K562 (cell line): ENCODE measurements around the gene RER1. TPM values are rescaled to one million over a fixed set of nuclear protein-coding genes. Genes with fewer than 3 reads are reported as not detected.

Source experiments
- ATAC-seq: fragments of 200-7000 bp; cut with Tn5 transposase; 3 replicates; pipeline ENCODE4 v1.9.1; 2020; ENCODE audit warnings: moderate library complexity
- BruUV-seq: library from RNA; stranded (reverse); fragments of 400-500 nt; replicated peaks from 2 replicates; lab custom pipeline; 2021; lab: Mats Ljungman, UMichigan
- CTCF ChIA-PET: fragments of 300-600 bp; formaldehyde crosslinking; extraction: SDS; loops from one replicate; lab custom pipeline; 2021; ENCODE audit warnings: low intra/inter-chr PET ratio; lab: Yijun Ruan, JAX
- POLR2A ChIA-PET: fragments of 300-600, 350-650 bp; sonication (Branson Sonifier 250); formaldehyde crosslinking; extraction: SDS; loops from one replicate; lab custom pipeline; 2021; ENCODE audit warnings: antibody characterized with exemption, inconsistent platforms; lab: Yijun Ruan, JAX
- DNase-seq, 4 experiments: peaks; one replicate each; pipeline versions ENCODE4 v3.0.0 to v3.0.0-alpha.2; 2011 to 2018; ENCODE audit warnings: low spot score in 3 of 4, mixed read lengths in 3 of 4; ENCODE audit errors: extremely low read depth in 1 of 4
- FAIRE-seq: peaks from 2 replicates; lab custom pipeline; 2011; peaks lifted over from hg19 to GRCh38; lab: Jason Lieb, UNC
- H2AFZ ChIP-seq: 2 replicates; pipeline ENCODE4 v1.6.0; 2011; ENCODE audit warnings: low read depth, low read length, control low read depth, inconsistent platforms
- H3K27ac ChIP-seq: fragments of 200-600 bp; 3 replicates; pipeline ENCODE4 v1.8.0; 2011; ENCODE audit warnings: low read depth, mild to moderate bottlenecking, control low read depth, inconsistent platforms, low read length, moderate library complexity, mixed read lengths; ENCODE audit errors: extremely low read depth
- H3K27me3 ChIP-seq, 2 experiments: fragments of 300-600 bp in 1 of 2; 2 replicates in 1 of 2; 3 replicates in 1 of 2; pipeline versions ENCODE4 v1.6.0 to v1.8.0; 2011; ENCODE audit warnings: inconsistent platforms in 2 of 2, low read length in 2 of 2, mild to moderate bottlenecking in 1 of 2, mixed read lengths in 1 of 2, moderate library complexity in 1 of 2; ENCODE audit not compliant: control insufficient read depth in 2 of 2, insufficient read depth in 2 of 2
- H3K36me3 ChIP-seq: fragments of 300-600 bp; 3 replicates; pipeline ENCODE4 v1.8.0; 2011; ENCODE audit warnings: mild to moderate bottlenecking, low read length, inconsistent platforms; ENCODE audit not compliant: control insufficient read depth, insufficient read depth
- H3K4me1 ChIP-seq, 2 experiments: fragments of 200-600 bp in 1 of 2; replicated peaks in 1 of 2; 2 replicates in 1 of 2; 3 replicates in 1 of 2; pipeline versions ENCODE4 v1.5.1 to v1.8.0; 2011; ENCODE audit warnings: inconsistent platforms in 2 of 2, low read length in 2 of 2, mild to moderate bottlenecking in 1 of 2, mixed read lengths in 1 of 2, moderate library complexity in 1 of 2; ENCODE audit not compliant: control insufficient read depth in 2 of 2, insufficient read depth in 2 of 2
- H3K4me2 ChIP-seq: 2 replicates; pipeline ENCODE4 v1.6.1; 2011; ENCODE audit warnings: low read length, control low read depth, inconsistent platforms, mixed read lengths; ENCODE audit not compliant: insufficient read depth
- H3K4me3 ChIP-seq: fragments of 200-600 bp; sonication (generic), shearing (Covaris generic); 2 replicates; pipeline ENCODE4 v1.5.1; 2016; ENCODE audit warnings: control low read depth, inconsistent platforms
- H3K79me2 ChIP-seq: fragments of 200-600 bp; 3 replicates; pipeline ENCODE4 v1.8.0; 2011; ENCODE audit warnings: low read length, inconsistent platforms; ENCODE audit not compliant: control insufficient read depth, insufficient read depth
- H3K9ac ChIP-seq, 2 experiments: 2 replicates each; pipeline versions ENCODE4 v1.6.0 to v1.6.1; 2011; ENCODE audit warnings: low read depth in 2 of 2, low read length in 2 of 2, control low read depth in 1 of 2, inconsistent platforms in 1 of 2, mild to moderate bottlenecking in 1 of 2, mixed read lengths in 1 of 2; ENCODE audit not compliant: insufficient read depth in 1 of 2
- H3K9me1 ChIP-seq: one replicate; pipeline ENCODE4 v1.6.0; 2011; ENCODE audit warnings: inconsistent platforms, mild to moderate bottlenecking, low read length, moderate library complexity; ENCODE audit not compliant: control insufficient read depth, insufficient read depth
- H3K9me3 ChIP-seq: replicated peaks from 2 replicates; pipeline ENCODE4 v1.5.1; 2011; ENCODE audit warnings: low read depth, low read length, inconsistent platforms; ENCODE audit not compliant: control insufficient read depth, insufficient read depth
- H4K20me1 ChIP-seq: replicated peaks from 2 replicates; pipeline ENCODE4 v1.6.1; 2011; ENCODE audit warnings: low read length, inconsistent platforms, mixed read lengths; ENCODE audit not compliant: control insufficient read depth, insufficient read depth
- HNRNPLL ChIP-seq: fragments of 200-400 bp; formaldehyde crosslinking; IDR thresholded peaks from 2 replicates; pipeline ENCODE4 v1.6.1; 2017; ENCODE audit warnings: low read length, low read depth, mild to moderate bottlenecking; ENCODE audit not compliant: poor library complexity, severe bottlenecking
- JUND ChIP-seq, 2 experiments: IDR thresholded peaks; 2 replicates in 1 of 2; 3 replicates in 1 of 2; pipeline ENCODE4 v1.6.1; 2011; ENCODE audit warnings: borderline replicate concordance in 2 of 2, low read depth in 2 of 2, low read length in 2 of 2, improper control_type of control experiment in 1 of 2, missing biosample characterization in 1 of 2, missing genetic modification characterization in 1 of 2, missing genetic modification reagents in 1 of 2
- KHSRP ChIP-seq: fragments of 450-650 bp; IDR thresholded peaks from 2 replicates; pipeline ENCODE4 v1.6.1; 2017
- RB1 ChIP-seq: fragments of 450-650 bp; IDR thresholded peaks from 2 replicates; pipeline ENCODE4 v1.6.1; 2017; ENCODE audit warnings: low read depth, mild to moderate bottlenecking
- TARDBP ChIP-seq: fragments of 450-650 bp; IDR thresholded peaks from 2 replicates; pipeline ENCODE4 v1.6.1; 2016
- TGIF2 ChIP-seq: sonication (generic); formaldehyde crosslinking; IDR thresholded peaks from 2 replicates; pipeline ENCODE4 v1.8.1; 2022; ENCODE audit warnings: mild to moderate bottlenecking, missing genetic modification reagents, moderate library complexity
- WGBS: fragments of 100-300 bp; shearing (Covaris generic); methylation state at CpG from one replicate; pipeline ENCODE4 v1.1.6; 2016; ENCODE audit warnings: low coverage, mixed read lengths; ENCODE audit not compliant: insufficient coverage; ENCODE audit errors: missing lambda C conversion rate; 5-methylcytosine and 5-hydroxymethylcytosine counted together
- in situ Hi-C: fragments of 300-500 bp; cut with MboI; formaldehyde crosslinking; loops from 4 replicates; pipeline ENCODE4 v1.15.0; 2018; ENCODE audit warnings: inconsistent platforms, mixed read lengths
- intact Hi-C: fragments of 100-400 bp; cut with micrococcal nuclease; formaldehyde crosslinking; loops from 2 replicates; pipeline ENCODE4 v1.14.2; 2022
- polyA plus RNA-seq, 8 experiments: library from polyadenylated mRNA; depleted of rRNA in 4 of 8; stranded (reverse) in 5 of 8; unstranded in 3 of 8; fragments of >200 nt; fragmentation: Nextera tagmentation in 2 of 8; fragmentation: Illumina TruSeq in 1 of 8; extraction: Ambion mirVana in 2 of 8; extraction: Trizol in 1 of 8; gene quantifications; 2 replicates each; pipeline versions ENCODE4 v1.2.1 to v1.2.3, GENCODE V29; 2011 to 2014; ENCODE audit warnings: inconsistent platforms in 1 of 8, missing spikeins in 1 of 8
- total RNA-seq, 7 experiments: library from RNA; depleted of rRNA in 6 of 7; stranded (reverse); fragments of >200 nt in 6 of 7; fragmentation: Illumina TruSeq in 2 of 7; extraction: Trizol in 2 of 7; gene quantifications; 2 replicates each; pipeline versions ENCODE4 v1.2.1 to v1.2.3, GENCODE V29; 2011 to 2021; ENCODE audit warnings: low replicate concordance in 1 of 7
- TF ChIP-seq, protein P1 (sequence below): sonication (generic); formaldehyde crosslinking; IDR thresholded peaks from 2 replicates; pipeline ENCODE4 v1.8.1; 2022; ENCODE audit warnings: missing genetic modification reagents

RER1 gene
- total and polyA plus RNA-seq, 9 of the 15 experiments (the other 6 are each of a cell fraction or from before 2014, with no cell fraction given): 19.6 to 354 (median 183) TPM

GRCh38 chr1:2352341-2352896 is 39.2 kb upstream of the RER1 start:
- no peaks in the 10 kb centered on the region for H3K79me2 ChIP-seq
- in situ Hi-C loops: no loop called here
- no peak overlapping the region for H2AFZ ChIP-seq
- POLR2A ChIA-PET: interaction anchor here (0.6 to 2.1 kb wide), 4 partner anchors 9 to 86 kb away, joined by 3 to 6 read pairs (median 4); no protein-coding TSS in a partner anchor
- CTCF ChIA-PET: no interaction called here
- H3K4me2 ChIP-seq: no peak overlapping the region
- 2% methylated on average over 11 of the region's 11 CpGs for WGBS
- H3K27ac ChIP-seq: no peak overlapping the region
- H3K9me3 ChIP-seq: no peaks in the 10 kb centered on the region
- DNase-seq: no peak
- H3K36me3 ChIP-seq: no peaks in the 10 kb centered on the region
- TF ChIP-seq TGIF2 (CRISPR knock-in tag) (no peak), TARDBP (no peak), KHSRP (no peak), RB1 (no peak), HNRNPLL (no peak), JUND (IDR thresholded peaks at IDR 0.05; ENCODE audit: borderline replicate concordance, low read depth, low read length) (no peak), JUND (tag; IDR thresholded peaks at IDR 0.05; ENCODE audit: borderline replicate concordance, low read depth, low read length) (no peak)
- TF ChIP-seq, protein P1, sequence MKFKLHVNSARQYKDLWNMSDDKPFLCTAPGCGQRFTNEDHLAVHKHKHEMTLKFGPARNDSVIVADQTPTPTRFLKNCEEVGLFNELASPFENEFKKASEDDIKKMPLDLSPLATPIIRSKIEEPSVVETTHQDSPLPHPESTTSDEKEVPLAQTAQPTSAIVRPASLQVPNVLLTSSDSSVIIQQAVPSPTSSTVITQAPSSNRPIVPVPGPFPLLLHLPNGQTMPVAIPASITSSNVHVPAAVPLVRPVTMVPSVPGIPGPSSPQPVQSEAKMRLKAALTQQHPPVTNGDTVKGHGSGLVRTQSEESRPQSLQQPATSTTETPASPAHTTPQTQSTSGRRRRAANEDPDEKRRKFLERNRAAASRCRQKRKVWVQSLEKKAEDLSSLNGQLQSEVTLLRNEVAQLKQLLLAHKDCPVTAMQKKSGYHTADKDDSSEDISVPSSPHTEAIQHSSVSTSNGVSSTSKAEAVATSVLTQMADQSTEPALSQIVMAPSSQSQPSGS (CRISPR knock-in tag): no peak
- H3K27me3 ChIP-seq: peaks cover 83 to 94% of the 10 kb centered on the region in 2 experiments
- no peak overlapping the region for H3K4me3 ChIP-seq
- no TSS peak for BruUV-seq
- peaks cover 9% of the 10 kb centered on the region for H4K20me1 ChIP-seq
- ATAC-seq: no peak
- no peaks in the 10 kb centered on the region for H3K9me1 ChIP-seq
- intact Hi-C loops: no loop called here
- no peak overlapping the region for H3K9ac ChIP-seq
- no peak for FAIRE-seq
- H3K4me1 ChIP-seq: peaks cover 0 to 41% of the 10 kb centered on the region in 2 experiments; a peak in 1 of 5 replicates
